Thoracic aorta (tissue), 2 donors: ENCODE measurements around the gene GALNT16. TPM values are rescaled to one million over a fixed set of nuclear protein-coding genes. Genes with fewer than 3 reads are reported as not detected.

Experiments used
- ATAC-seq: fragments of 150-250 bp; one replicate; pipeline ENCODE4 v1.8.0; 2017; ENCODE audit warnings: low read depth; ENCODE audit not compliant: insufficient number of reproducible peaks, low FRiP score
- DNase-seq: peaks from one replicate; pipeline ENCODE4 v3.0.0-alpha.2; 2020; ENCODE audit warnings: low spot score
- H3K27ac ChIP-seq, 2 donors: fragments of 200-600 bp; sonication (generic); 1 replicate in 1 of 2; 2 replicates in 1 of 2; pipeline ENCODE4 v1.5.1; 2016; ENCODE audit warnings: mild to moderate bottlenecking in 2 of 2, moderate library complexity in 2 of 2
- H3K27me3 ChIP-seq: fragments of 200-600 bp; sonication (generic); replicated peaks from 2 replicates; pipeline ENCODE4 v1.6.0; 2016; ENCODE audit warnings: mild to moderate bottlenecking; ENCODE audit not compliant: insufficient read depth
- H3K36me3 ChIP-seq: fragments of 200-600 bp; sonication (generic); one replicate; pipeline ENCODE4 v1.5.1; 2016
- H3K4me1 ChIP-seq, 2 donors: fragments of 200-600 bp; sonication (generic); 1 replicate in 1 of 2; 2 replicates in 1 of 2; pipeline versions ENCODE4 v1.5.1 to v1.6.0; 2016; ENCODE audit warnings: low read depth in 2 of 2, mild to moderate bottlenecking in 1 of 2; ENCODE audit not compliant: control insufficient read depth in 1 of 2
- H3K4me3 ChIP-seq: fragments of 200-600 bp; sonication (generic); 2 replicates; pipeline ENCODE4 v1.5.1; 2016; ENCODE audit warnings: mild to moderate bottlenecking
- H3K9me3 ChIP-seq: fragments of 200-600 bp; sonication (generic); 2 replicates; pipeline ENCODE4 v1.5.1; 2016
- total RNA-seq, 2 donors: library from RNA; depleted of rRNA; stranded (reverse); fragments of >200 nt; gene quantifications; one replicate each; pipeline versions ENCODE4 v1.1.0 to v1.2.3, GENCODE V29; 2016
- TF ChIP-seq, protein P1 (sequence below): fragments of 200-600 bp; sonication (generic); IDR thresholded peaks from one replicate; pipeline ENCODE4 v1.5.1; 2019; ENCODE audit warnings: antibody characterized with exemption

GALNT16 gene
- total RNA-seq, 2 donors from 2014 or later: 12.1 to 15.8 TPM

DNA sequence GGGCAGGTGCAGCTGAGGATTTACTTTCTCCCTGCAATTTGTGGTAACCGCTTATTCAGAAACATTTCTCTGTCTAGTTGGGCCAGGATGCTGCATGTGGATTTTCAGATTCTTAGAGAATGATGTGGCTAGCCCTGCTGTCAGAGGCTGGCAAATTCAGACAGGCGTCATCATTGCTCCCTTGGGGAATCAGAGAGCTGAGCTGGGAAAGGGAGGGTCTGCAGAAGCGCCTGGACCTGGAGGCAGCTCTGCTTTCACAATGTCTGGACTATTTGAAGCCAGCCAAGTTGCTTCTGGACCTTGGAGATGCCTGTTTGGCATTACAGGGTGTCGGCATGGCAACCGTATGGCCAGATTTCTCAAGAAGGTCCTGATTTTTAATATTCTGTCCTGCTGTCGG, 3.4 kb downstream of the GALNT16 start:
- Histone ChIP-seq H3K27me3 (no peaks in the 10 kb centered on the region), H3K9me3 (no peaks in the 10 kb centered on the region), H3K4me1 (peaks cover 12 to 54% of the 10 kb centered on the region in 2 donors), H3K4me3 (peak overlapping the region; percentile 27), H3K27ac (peak overlapping the region; percentile 60 to 70), H3K36me3 (no peaks in the 10 kb centered on the region)
- DNase-seq: peak; percentile 75
- peak; percentile 82 for ATAC-seq
- TF ChIP-seq, protein P1, sequence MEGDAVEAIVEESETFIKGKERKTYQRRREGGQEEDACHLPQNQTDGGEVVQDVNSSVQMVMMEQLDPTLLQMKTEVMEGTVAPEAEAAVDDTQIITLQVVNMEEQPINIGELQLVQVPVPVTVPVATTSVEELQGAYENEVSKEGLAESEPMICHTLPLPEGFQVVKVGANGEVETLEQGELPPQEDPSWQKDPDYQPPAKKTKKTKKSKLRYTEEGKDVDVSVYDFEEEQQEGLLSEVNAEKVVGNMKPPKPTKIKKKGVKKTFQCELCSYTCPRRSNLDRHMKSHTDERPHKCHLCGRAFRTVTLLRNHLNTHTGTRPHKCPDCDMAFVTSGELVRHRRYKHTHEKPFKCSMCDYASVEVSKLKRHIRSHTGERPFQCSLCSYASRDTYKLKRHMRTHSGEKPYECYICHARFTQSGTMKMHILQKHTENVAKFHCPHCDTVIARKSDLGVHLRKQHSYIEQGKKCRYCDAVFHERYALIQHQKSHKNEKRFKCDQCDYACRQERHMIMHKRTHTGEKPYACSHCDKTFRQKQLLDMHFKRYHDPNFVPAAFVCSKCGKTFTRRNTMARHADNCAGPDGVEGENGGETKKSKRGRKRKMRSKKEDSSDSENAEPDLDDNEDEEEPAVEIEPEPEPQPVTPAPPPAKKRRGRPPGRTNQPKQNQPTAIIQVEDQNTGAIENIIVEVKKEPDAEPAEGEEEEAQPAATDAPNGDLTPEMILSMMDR: no peak

GRCh38 chr14:69263771-69264170, 3.8 kb downstream of the GALNT16 start:
- H3K9me3 ChIP-seq: no peaks in the 10 kb centered on the region
- no peaks in the 10 kb centered on the region for H3K27me3 ChIP-seq
- peak overlapping the region; percentile 27 for H3K4me3 ChIP-seq
- TF ChIP-seq, protein P1: no peak
- no peak for DNase-seq
- no peak for ATAC-seq
- H3K4me1 ChIP-seq: peaks cover 12 to 54% of the 10 kb centered on the region in 2 donors
- H3K36me3 ChIP-seq: no peaks in the 10 kb centered on the region
- H3K27ac ChIP-seq: peak overlapping the region; percentile 60 to 70

- H3K27ac ChIP-seq: no peak overlapping the region
These were observed 6.8 kb downstream of the GALNT16 start for GRCh38 chr14:69266572-69267345.

DNA sequence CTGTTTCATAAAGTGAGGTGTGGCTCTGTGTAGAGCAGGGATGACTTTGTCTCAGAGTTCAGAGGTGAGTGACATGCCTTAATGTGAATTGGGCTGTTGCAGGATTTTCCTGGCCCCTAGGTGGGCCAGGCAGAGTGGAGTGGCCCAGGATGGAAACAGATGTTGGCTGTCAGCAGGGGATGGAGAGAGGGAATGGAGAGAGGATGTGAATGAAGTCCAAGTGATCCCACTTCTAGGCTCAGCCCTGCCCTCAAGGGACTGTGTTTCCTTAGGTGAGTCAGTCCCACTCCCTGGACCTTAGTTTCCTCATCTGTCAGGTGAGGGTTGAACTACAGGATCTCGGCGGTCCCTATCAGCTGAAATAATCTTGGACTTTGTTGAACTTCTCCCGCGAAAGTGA, 7.5 kb downstream of the GALNT16 start:
- ATAC-seq: no peak
- no peak overlapping the region for H3K27ac ChIP-seq

More at GRCh38 chr14:69266572-69267345, 6.8 kb downstream of the GALNT16 start:
- ATAC-seq (no peak), DNase-seq (no peak)
- H3K36me3 ChIP-seq: no peaks in the 10 kb centered on the region
- H3K9me3 ChIP-seq: no peaks in the 10 kb centered on the region
- peaks cover 8 to 31% of the 10 kb centered on the region in 2 donors for H3K4me1 ChIP-seq
- TF ChIP-seq, protein P1: no peak
- no peak overlapping the region for H3K4me3 ChIP-seq
- no peaks in the 10 kb centered on the region for H3K27me3 ChIP-seq

GRCh38 chr14:69268223-69268622, 8.3 kb downstream of the GALNT16 start:
- H3K4me3 ChIP-seq: no peak overlapping the region
- no peaks in the 10 kb centered on the region for H3K9me3 ChIP-seq
- DNase-seq: no peak
- peak overlapping the region in 1 of 2 donors; percentile 56 for H3K27ac ChIP-seq
- no peaks in the 10 kb centered on the region for H3K36me3 ChIP-seq
- no peak for ATAC-seq
- peaks cover 1 to 16% of the 10 kb centered on the region in 2 donors for H3K4me1 ChIP-seq
- TF ChIP-seq, protein P1: no peak
- no peaks in the 10 kb centered on the region for H3K27me3 ChIP-seq

More for the DNA sequence above, 7.5 kb downstream of the GALNT16 start:
- H3K4me3 ChIP-seq: no peak overlapping the region
- no peaks in the 10 kb centered on the region for H3K36me3 ChIP-seq
- DNase-seq: no peak
- no peaks in the 10 kb centered on the region for H3K27me3 ChIP-seq
- TF ChIP-seq, protein P1: no peak
- H3K9me3 ChIP-seq: no peaks in the 10 kb centered on the region
- peaks cover 8 to 24% of the 10 kb centered on the region in 2 donors for H3K4me1 ChIP-seq
